Suprapubic skin (tissue), 3 donors: ENCODE results near the gene SCAMP4.

ENCODE experiments used
- EP300 ChIP-seq: sonication (generic); formaldehyde crosslinking; IDR thresholded peaks from one replicate; pipeline ENCODE4 v1.6.1; 2017; ENCODE audit warnings: antibody characterized with exemption
- POLR2A ChIP-seq, 2 donors: fragments of 450-650 bp; IDR thresholded peaks; one replicate each; pipeline ENCODE4 v1.6.1; 2017; ENCODE audit warnings: antibody characterized with exemption in 2 of 2, mild to moderate bottlenecking in 2 of 2, moderate library complexity in 2 of 2
- TF ChIP-seq, protein P1 (sequence below), 2 donors: fragments of 200-600 bp in 1 of 2; fragments of 450-650 bp in 1 of 2; sonication (generic) in 1 of 2; IDR thresholded peaks; one replicate each; pipeline ENCODE4 v1.5.1; 2016 to 2019; ENCODE audit warnings: antibody characterized with exemption in 2 of 2, mild to moderate bottlenecking in 1 of 2, moderate library complexity in 1 of 2

DNA sequence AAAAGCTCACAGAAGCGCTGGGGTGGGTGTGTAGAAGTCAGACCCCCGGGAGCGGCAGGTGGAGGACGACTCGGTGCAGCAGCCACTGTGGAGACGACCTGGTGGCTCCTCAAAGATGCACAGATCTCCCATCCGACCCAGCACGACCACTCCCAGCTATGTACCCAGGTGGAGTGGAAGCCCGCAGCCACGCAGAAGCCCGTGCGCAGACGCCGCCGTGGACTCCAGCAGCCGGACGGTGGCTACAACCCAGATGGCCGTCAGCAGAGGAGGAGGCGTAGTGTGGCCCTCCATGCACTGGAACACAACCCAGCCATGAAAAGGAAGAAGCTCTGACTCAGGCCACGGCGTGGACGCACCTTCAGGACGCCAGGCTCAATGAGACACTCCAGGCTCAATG lies 57.5 kb downstream of the SCAMP4 start:
- TF ChIP-seq EP300: no peak
- TF ChIP-seq, protein P1, sequence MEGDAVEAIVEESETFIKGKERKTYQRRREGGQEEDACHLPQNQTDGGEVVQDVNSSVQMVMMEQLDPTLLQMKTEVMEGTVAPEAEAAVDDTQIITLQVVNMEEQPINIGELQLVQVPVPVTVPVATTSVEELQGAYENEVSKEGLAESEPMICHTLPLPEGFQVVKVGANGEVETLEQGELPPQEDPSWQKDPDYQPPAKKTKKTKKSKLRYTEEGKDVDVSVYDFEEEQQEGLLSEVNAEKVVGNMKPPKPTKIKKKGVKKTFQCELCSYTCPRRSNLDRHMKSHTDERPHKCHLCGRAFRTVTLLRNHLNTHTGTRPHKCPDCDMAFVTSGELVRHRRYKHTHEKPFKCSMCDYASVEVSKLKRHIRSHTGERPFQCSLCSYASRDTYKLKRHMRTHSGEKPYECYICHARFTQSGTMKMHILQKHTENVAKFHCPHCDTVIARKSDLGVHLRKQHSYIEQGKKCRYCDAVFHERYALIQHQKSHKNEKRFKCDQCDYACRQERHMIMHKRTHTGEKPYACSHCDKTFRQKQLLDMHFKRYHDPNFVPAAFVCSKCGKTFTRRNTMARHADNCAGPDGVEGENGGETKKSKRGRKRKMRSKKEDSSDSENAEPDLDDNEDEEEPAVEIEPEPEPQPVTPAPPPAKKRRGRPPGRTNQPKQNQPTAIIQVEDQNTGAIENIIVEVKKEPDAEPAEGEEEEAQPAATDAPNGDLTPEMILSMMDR (IDR thresholded peaks at IDR 0.05): no peak
- TF ChIP-seq POLR2A (IDR thresholded peaks at IDR 0.05): no peak
